Measurements from ENCODE around the gene GDF9. TPM values are rescaled to one million over a fixed set of nuclear protein-coding genes. Genes with fewer than 3 reads are reported as not detected.

GDF9 gene
- 0.69 TPM for total RNA-seq (ENCODE audit: unreplicated experiment)
- long read RNA-seq, partial matches to known transcripts: 1 of 1 reads
- long read RNA-seq, other reads (novel, unspliced or antisense): 0 of 1 reads

- DNase-seq: peak; percentile 93
- Mint-ChIP-seq H3K9me3 (ENCODE audit: unreplicated experiment) (peaks cover 8% of the 10 kb centered on the region), H3K27me3 (ENCODE audit: unreplicated experiment) (peaks cover 3% of the 10 kb centered on the region), H3K36me3 (ENCODE audit: unreplicated experiment) (no peaks in the 10 kb centered on the region), H3K27ac (ENCODE audit: unreplicated experiment) (peak within 1 kb of the TSS; percentile 97), H3K4me1 (ENCODE audit: low read depth, unreplicated experiment) (peaks cover 11% of the 10 kb centered on the region), H3K4me3 (ENCODE audit: unreplicated experiment) (peak within 1 kb of the TSS; percentile 96)
- no peak for TF ChIP-seq CTCF (IDR thresholded peaks at IDR 0.05; ENCODE audit: partially characterized antibody, unreplicated experiment)
Measured at GRCh38 chr5:132866342-132867045, at the start of gene GDF9, which contains the start of gene UQCRQ. Gene GDF9 (minus strand): TSS chr5:132866469. CDS start chr5:132864533, 1,936 bp downstream. Gene UQCRQ (plus strand): TSS chr5:132866642. CDS start chr5:132866882, 240 bp downstream.

GRCh38 chr5:132915681-132916080 lies 49.4 kb upstream of the GDF9 start:
- Mint-ChIP-seq H3K27ac (ENCODE audit: unreplicated experiment) (no peak overlapping the region), H3K9me3 (ENCODE audit: unreplicated experiment) (peaks cover 5% of the 10 kb centered on the region), H3K4me1 (ENCODE audit: low read depth, unreplicated experiment) (no peaks in the 10 kb centered on the region), H3K27me3 (ENCODE audit: unreplicated experiment) (no peaks in the 10 kb centered on the region), H3K4me3 (ENCODE audit: unreplicated experiment) (no peak overlapping the region), H3K36me3 (ENCODE audit: unreplicated experiment) (no peaks in the 10 kb centered on the region)
- no peak for TF ChIP-seq CTCF (IDR thresholded peaks at IDR 0.05; ENCODE audit: partially characterized antibody, unreplicated experiment)
- DNase-seq: no peak

- Mint-ChIP-seq H3K36me3 (ENCODE audit: unreplicated experiment) (no peaks in the 10 kb centered on the region), H3K4me3 (ENCODE audit: unreplicated experiment) (no peak overlapping the region), H3K27ac (ENCODE audit: unreplicated experiment) (no peak overlapping the region), H3K27me3 (ENCODE audit: unreplicated experiment) (no peaks in the 10 kb centered on the region), H3K4me1 (ENCODE audit: low read depth, unreplicated experiment) (no peaks in the 10 kb centered on the region), H3K9me3 (ENCODE audit: unreplicated experiment) (peaks cover 5% of the 10 kb centered on the region)
- DNase-seq: no peak
- no peak for TF ChIP-seq CTCF (IDR thresholded peaks at IDR 0.05; ENCODE audit: partially characterized antibody, unreplicated experiment)
Measured at GRCh38 chr5:132909702-132910101, 43.4 kb upstream of the GDF9 start.

- Mint-ChIP-seq H3K9me3 (ENCODE audit: unreplicated experiment) (peaks cover 2% of the 10 kb centered on the region), H3K27ac (ENCODE audit: unreplicated experiment) (no peak overlapping the region), H3K36me3 (ENCODE audit: unreplicated experiment) (no peaks in the 10 kb centered on the region), H3K4me1 (ENCODE audit: low read depth, unreplicated experiment) (no peaks in the 10 kb centered on the region), H3K27me3 (ENCODE audit: unreplicated experiment) (no peaks in the 10 kb centered on the region), H3K4me3 (ENCODE audit: unreplicated experiment) (no peak overlapping the region)
- DNase-seq: no peak
- TF ChIP-seq CTCF (IDR thresholded peaks at IDR 0.05; ENCODE audit: partially characterized antibody, unreplicated experiment): no peak
Measured at GRCh38 chr5:132907161-132907560, 40.9 kb upstream of the GDF9 start.

- Mint-ChIP-seq H3K27me3 (ENCODE audit: unreplicated experiment) (no peaks in the 10 kb centered on the region), H3K4me1 (ENCODE audit: low read depth, unreplicated experiment) (no peaks in the 10 kb centered on the region), H3K36me3 (ENCODE audit: unreplicated experiment) (no peaks in the 10 kb centered on the region), H3K9me3 (ENCODE audit: unreplicated experiment) (no peaks in the 10 kb centered on the region), H3K27ac (ENCODE audit: unreplicated experiment) (no peak overlapping the region), H3K4me3 (ENCODE audit: unreplicated experiment) (no peak overlapping the region)
- DNase-seq: no peak
- peak; percentile 44 for TF ChIP-seq CTCF (IDR thresholded peaks at IDR 0.05; ENCODE audit: partially characterized antibody, unreplicated experiment)
Measured at GRCh38 chr5:132905938-132906337, 39.7 kb upstream of the GDF9 start.
